ENCODE data around the gene ECI1. TPM values are rescaled to one million over a fixed set of nuclear protein-coding genes. Genes with fewer than 3 reads are reported as not detected.

ECI1 gene
- total RNA-seq, 2 experiments from 2014 or later = 39.7 to 48.3 TPM

GRCh38 chr16:2233046-2233775 is 18.2 kb downstream of the ECI1 start:
- H3K27me3 Mint-ChIP-seq (ENCODE audit: low read depth) = no peaks in the 10 kb centered on the region
- no peak overlapping the region for H3K27ac Mint-ChIP-seq
- no peaks in the 10 kb centered on the region for H3K9me3 Mint-ChIP-seq
- H3K4me1 Mint-ChIP-seq (ENCODE audit: low read depth) = no peaks in the 10 kb centered on the region
- peaks cover 22% of the 10 kb centered on the region for H3K36me3 Mint-ChIP-seq (ENCODE audit: low read depth)
- intact Hi-C loops (cut with micrococcal nuclease) = no loop called here
- no peak for DNase-seq
- H3K4me3 Mint-ChIP-seq = no peak overlapping the region
- CTCF ChIA-PET = no interaction called here

GRCh38 chr16:2232094-2232990 is 19.0 kb downstream of the ECI1 start:
- Mint-ChIP-seq H3K9me3 (no peaks in the 10 kb centered on the region), H3K4me1 (ENCODE audit: low read depth) (no peaks in the 10 kb centered on the region), H3K4me3 (no peak overlapping the region), H3K27ac (no peak overlapping the region), H3K27me3 (ENCODE audit: low read depth) (no peaks in the 10 kb centered on the region), H3K36me3 (ENCODE audit: low read depth) (peaks cover 22% of the 10 kb centered on the region)
- intact Hi-C loops (cut with micrococcal nuclease) = no loop called here
- CTCF ChIA-PET = no interaction called here
- DNase-seq = no peak

- Mint-ChIP-seq H3K27ac (no peak overlapping the region), H3K36me3 (ENCODE audit: low read depth) (peaks cover 22% of the 10 kb centered on the region), H3K27me3 (ENCODE audit: low read depth) (no peaks in the 10 kb centered on the region), H3K9me3 (no peaks in the 10 kb centered on the region), H3K4me1 (ENCODE audit: low read depth) (peaks cover 3% of the 10 kb centered on the region), H3K4me3 (no peak overlapping the region)
- no peak for DNase-seq
- CTCF ChIA-PET = no interaction called here
- intact Hi-C loops (cut with micrococcal nuclease) = no loop called here
Observed at GRCh38 chr16:2231016-2231931, 20.1 kb downstream of the ECI1 start.

- CTCF ChIA-PET = no interaction called here
- DNase-seq = no peak
- no peak overlapping the region for H3K27ac Mint-ChIP-seq
- no peaks in the 10 kb centered on the region for H3K27me3 Mint-ChIP-seq (ENCODE audit: low read depth)
- H3K36me3 Mint-ChIP-seq (ENCODE audit: low read depth) = peaks cover 19% of the 10 kb centered on the region
- no peaks in the 10 kb centered on the region for H3K9me3 Mint-ChIP-seq
- no peak overlapping the region for H3K4me3 Mint-ChIP-seq
- H3K4me1 Mint-ChIP-seq (ENCODE audit: low read depth) = peaks cover 8% of the 10 kb centered on the region
- intact Hi-C loops (cut with micrococcal nuclease) = no loop called here
Observed at GRCh38 chr16:2230376-2230775, 21.0 kb downstream of the ECI1 start.

- no peak overlapping the region for H3K27ac Mint-ChIP-seq
- H3K4me1 Mint-ChIP-seq (ENCODE audit: low read depth) = peaks cover 13% of the 10 kb centered on the region
- DNase-seq = no peak
- no peak overlapping the region for H3K4me3 Mint-ChIP-seq
- peaks cover 17% of the 10 kb centered on the region for H3K36me3 Mint-ChIP-seq (ENCODE audit: low read depth)
- intact Hi-C loops (cut with micrococcal nuclease) = no loop called here
- H3K9me3 Mint-ChIP-seq = no peaks in the 10 kb centered on the region
- no peaks in the 10 kb centered on the region for H3K27me3 Mint-ChIP-seq (ENCODE audit: low read depth)
- CTCF ChIA-PET = no interaction called here
Observed at GRCh38 chr16:2229632-2230250, 21.6 kb downstream of the ECI1 start.

- no peak overlapping the region for H3K27ac Mint-ChIP-seq
- peaks cover 16% of the 10 kb centered on the region for H3K36me3 Mint-ChIP-seq (ENCODE audit: low read depth)
- CTCF ChIA-PET = no interaction called here
- no peak for DNase-seq
- no peaks in the 10 kb centered on the region for H3K9me3 Mint-ChIP-seq
- H3K4me1 Mint-ChIP-seq (ENCODE audit: low read depth) = peaks cover 19% of the 10 kb centered on the region
- no peak overlapping the region for H3K4me3 Mint-ChIP-seq
- intact Hi-C loops (cut with micrococcal nuclease) = no loop called here
- H3K27me3 Mint-ChIP-seq (ENCODE audit: low read depth) = no peaks in the 10 kb centered on the region
Observed at GRCh38 chr16:2229091-2229490, 22.3 kb downstream of the ECI1 start.

- peaks cover 13% of the 10 kb centered on the region for H3K36me3 Mint-ChIP-seq (ENCODE audit: low read depth)
- H3K4me1 Mint-ChIP-seq (ENCODE audit: low read depth) = peaks cover 20% of the 10 kb centered on the region
- CTCF ChIA-PET = no interaction called here
- intact Hi-C loops (cut with micrococcal nuclease) = no loop called here
- no peaks in the 10 kb centered on the region for H3K27me3 Mint-ChIP-seq (ENCODE audit: low read depth)
- DNase-seq = no peak
- H3K4me3 Mint-ChIP-seq = no peak overlapping the region
- no peak overlapping the region for H3K27ac Mint-ChIP-seq
- H3K9me3 Mint-ChIP-seq = no peaks in the 10 kb centered on the region
Observed at GRCh38 chr16:2228161-2228824, 23.1 kb downstream of the ECI1 start.

- Mint-ChIP-seq H3K27me3 (ENCODE audit: low read depth) (no peaks in the 10 kb centered on the region), H3K36me3 (ENCODE audit: low read depth) (peaks cover 12% of the 10 kb centered on the region), H3K4me1 (ENCODE audit: low read depth) (peaks cover 22% of the 10 kb centered on the region), H3K4me3 (no peak overlapping the region), H3K27ac (no peak overlapping the region), H3K9me3 (no peaks in the 10 kb centered on the region)
- DNase-seq = no peak
- CTCF ChIA-PET = interaction anchor here (1.1 kb wide), 1 partner anchor 32 kb away, joined by 3 read pairs; no protein-coding TSS in a partner anchor
- intact Hi-C loops (cut with micrococcal nuclease) = no loop called here
Observed at GRCh38 chr16:2226918-2227317, 24.5 kb downstream of the ECI1 start.

- Mint-ChIP-seq H3K27me3 (ENCODE audit: low read depth) (no peaks in the 10 kb centered on the region), H3K27ac (no peak overlapping the region), H3K36me3 (ENCODE audit: low read depth) (peaks cover 9% of the 10 kb centered on the region), H3K4me1 (ENCODE audit: low read depth) (peaks cover 22% of the 10 kb centered on the region), H3K4me3 (no peak overlapping the region), H3K9me3 (no peaks in the 10 kb centered on the region)
- CTCF ChIA-PET = interaction anchor here (1.1 kb wide), 1 partner anchor 32 kb away, joined by 3 read pairs; no protein-coding TSS in a partner anchor
- intact Hi-C loops (cut with micrococcal nuclease) = no loop called here
- DNase-seq = no peak
Observed at GRCh38 chr16:2226245-2226793, 25.1 kb downstream of the ECI1 start.

GRCh38 chr16:2223942-2224486 is 27.4 kb downstream of the ECI1 start:
- H3K4me1 Mint-ChIP-seq (ENCODE audit: low read depth) = peaks cover 22% of the 10 kb centered on the region
- peak overlapping the region; percentile 18 for H3K27ac Mint-ChIP-seq
- H3K4me3 Mint-ChIP-seq = peak overlapping the region; percentile 78
- no peaks in the 10 kb centered on the region for H3K27me3 Mint-ChIP-seq (ENCODE audit: low read depth)
- intact Hi-C loops (cut with micrococcal nuclease) = loop anchor here (1.0 to 5.0 kb wide), 9 partner anchors 9 to 803 kb away; partner anchors contain the start of genes ATP6V0C, ECI1, KCTD5 and MLST8
- no peaks in the 10 kb centered on the region for H3K36me3 Mint-ChIP-seq (ENCODE audit: low read depth)
- no peaks in the 10 kb centered on the region for H3K9me3 Mint-ChIP-seq
- DNase-seq = peak; percentile 51
- CTCF ChIA-PET = no interaction called here
